ENCODE data around the gene SIRPD.
"Not testable (repeated sequence)": the region's sequence is repeated elsewhere in the genome, so short reads cannot be mapped to it uniquely, and the experiment has no call there.

Gene SIRPD

DNA sequence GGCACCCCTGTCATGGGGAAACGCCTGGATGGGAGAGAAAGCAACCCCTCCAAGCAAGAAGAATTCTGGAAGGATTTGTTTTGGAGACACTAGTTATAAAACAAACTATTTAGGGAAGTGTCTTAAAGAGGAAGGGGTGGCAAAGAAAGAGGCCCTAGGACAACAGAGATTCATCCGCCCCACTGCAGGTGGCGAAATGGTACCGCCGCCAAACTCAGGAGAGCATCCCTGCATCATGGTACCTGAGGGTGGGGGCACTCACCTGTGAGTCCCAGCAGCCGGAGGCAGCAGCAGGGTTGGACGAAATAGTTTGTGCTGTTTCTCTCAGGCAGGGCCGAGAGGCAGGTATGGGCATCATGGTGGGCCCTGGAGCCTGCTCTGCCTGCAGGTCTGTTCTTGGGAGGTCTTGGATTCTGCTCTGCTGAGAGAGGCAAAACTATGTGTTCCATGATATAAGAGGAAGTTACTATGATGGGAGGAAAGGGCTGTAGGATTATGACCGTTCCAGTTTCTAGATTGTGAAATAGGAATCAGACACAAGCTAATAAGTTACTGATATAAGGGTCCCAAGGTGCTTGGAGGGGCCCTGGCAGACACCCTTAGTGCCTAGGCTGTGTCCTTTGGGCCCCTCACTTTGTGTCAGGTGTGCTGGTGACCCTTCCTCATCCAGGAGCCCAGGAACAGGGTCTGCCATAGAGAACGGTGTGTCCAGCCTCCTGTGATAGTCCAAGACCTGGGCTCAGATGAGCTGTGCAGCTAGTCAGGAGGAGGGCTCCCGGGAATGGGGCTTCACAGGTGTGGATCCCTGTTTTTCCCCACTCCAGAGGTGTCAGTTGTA lies 20.4 kb downstream of the SIRPD start:
- peak; percentile 15 for DNase-seq

DNA sequence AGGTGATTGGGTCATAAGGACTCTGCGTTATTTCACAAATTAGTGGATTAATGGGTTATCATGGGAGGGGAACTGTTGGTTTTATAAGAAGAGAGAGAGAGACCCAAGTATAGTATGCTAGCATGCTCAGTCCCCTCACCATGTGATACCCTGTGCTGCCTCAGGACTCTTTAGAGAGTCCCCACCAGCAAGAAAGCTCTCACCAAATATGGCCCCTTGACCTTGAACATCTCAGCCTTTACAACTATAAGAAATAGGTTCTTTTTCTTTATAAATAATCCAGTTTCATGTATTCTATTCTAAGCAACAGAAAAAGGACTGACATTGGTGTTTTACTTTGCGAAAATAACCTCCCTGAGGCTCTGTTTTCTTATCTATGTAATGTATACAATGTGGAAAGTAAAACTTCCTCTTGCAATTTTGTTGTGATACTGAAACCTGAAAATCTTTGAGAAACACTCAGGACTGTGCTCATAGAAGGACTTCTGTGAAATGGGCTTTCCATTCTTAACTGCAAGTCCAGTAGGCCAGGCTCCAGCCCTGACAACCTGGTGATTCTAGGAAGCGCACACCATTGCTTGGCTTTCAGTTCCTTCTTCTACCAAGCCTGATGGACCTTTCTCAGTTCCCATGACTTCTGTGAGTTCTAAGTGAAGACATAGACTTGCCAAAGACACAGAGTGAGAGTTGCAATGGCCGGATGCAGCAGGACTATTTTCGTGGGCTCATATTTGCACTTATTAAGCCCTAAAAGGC lies 21.9 kb downstream of the SIRPD start:
- DNase-seq, result peak; percentile 91

- no peak for DNase-seq
These were observed 23.0 kb downstream of the SIRPD start for GRCh38 chr20:1534526-1534925.

DNA sequence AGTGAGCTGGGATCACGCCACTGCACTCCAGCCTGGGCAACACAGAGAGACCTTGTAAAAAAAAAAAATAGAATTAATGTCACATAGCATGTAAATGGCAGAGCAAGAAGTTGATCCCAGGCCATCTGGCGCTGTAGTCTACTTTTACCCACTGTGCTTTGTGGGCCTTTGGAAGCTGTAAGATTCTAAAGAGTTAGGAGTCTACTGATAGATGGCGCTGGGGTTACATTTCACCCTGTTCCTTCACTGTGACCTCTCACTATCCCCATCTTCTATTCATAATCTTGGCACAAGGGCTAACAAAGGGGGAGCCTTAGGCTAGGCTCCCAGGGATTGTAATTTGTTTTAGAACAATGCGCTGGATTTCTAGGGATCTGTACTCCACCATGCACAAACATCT lies 24.4 kb downstream of the SIRPD start:
- no peak for DNase-seq

DNA sequence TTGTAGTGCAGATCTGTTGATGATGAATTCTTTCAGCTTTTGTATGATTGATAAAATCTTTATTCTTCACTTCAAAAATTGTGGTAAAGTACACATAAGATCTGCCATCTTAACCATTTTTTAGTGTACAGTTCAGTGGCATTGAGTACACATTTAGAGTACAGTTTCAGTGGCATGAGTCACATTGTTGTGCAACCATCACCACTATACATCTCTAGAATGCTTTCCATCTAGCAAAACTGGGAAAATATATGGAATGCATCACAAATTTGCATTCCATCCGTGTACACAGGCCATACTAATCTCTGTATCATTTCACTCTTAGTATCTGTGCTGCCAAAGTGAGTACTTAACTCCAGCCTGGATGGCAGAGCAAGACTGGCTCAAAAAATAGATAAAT lies 28.7 kb downstream of the SIRPD start:
- no peak for DNase-seq

DNA sequence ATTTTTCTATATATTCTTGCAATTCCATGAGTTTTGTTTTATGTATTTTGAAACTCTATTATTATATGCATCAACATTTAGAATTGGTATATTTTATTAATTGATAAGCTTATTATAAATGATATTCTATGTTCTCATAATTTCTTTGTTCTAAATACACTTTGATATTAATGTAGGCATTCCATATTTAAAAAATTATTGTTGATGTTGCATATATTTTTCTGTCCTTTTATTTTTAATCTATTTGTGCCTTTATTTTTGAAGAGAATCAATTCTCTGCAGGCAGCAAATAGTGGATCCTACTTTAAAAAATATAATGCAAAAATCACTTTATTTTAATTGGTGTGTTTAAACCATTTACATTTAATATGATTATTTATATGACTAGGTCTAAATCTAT lies 29.6 kb downstream of the SIRPD start:
- DNase-seq, result no peak

- peak; percentile 84 for DNase-seq
These were observed 30.6 kb downstream of the SIRPD start for GRCh38 chr20:1526896-1527295.

DNA sequence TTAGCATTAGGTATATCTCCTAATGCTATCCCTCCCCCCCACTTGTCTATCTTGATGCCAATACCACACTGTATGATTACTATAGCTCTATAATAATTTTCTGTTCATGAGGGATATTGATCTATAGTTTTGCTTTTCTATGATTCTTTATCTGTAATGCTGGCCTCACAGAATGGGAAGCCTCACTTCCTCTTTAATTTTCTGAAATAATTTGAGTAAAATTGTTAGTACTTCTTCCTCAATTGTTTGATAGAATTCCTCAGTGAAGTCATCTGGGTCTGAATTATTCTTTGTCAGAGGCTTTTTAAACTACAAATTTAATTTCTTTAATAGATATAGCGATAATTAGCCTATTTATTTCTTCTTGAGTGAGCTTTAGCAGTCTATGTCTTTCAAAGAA lies 31.2 kb downstream of the SIRPD start:
- no peak for DNase-seq

DNA sequence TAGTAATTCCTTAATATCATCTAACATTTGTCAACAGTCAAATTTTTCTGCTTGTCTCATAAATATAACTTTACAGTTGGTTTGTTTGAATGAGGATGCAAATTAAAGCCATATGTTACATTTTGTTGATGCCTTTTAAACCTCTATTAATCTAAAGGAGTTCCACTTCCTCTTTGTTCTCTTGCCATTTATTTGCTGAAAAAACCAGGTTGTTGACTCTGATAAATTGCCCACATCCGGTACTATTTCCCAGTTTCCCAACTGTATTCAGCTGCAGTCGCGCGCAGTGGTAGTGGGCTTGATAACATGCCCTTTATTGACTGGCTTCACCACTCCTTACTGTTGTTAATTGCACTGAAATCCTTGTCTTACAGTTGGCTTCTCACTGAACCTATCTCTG lies 33.5 kb downstream of the SIRPD start:
- DNase-seq, result peak; percentile 84

DNA sequence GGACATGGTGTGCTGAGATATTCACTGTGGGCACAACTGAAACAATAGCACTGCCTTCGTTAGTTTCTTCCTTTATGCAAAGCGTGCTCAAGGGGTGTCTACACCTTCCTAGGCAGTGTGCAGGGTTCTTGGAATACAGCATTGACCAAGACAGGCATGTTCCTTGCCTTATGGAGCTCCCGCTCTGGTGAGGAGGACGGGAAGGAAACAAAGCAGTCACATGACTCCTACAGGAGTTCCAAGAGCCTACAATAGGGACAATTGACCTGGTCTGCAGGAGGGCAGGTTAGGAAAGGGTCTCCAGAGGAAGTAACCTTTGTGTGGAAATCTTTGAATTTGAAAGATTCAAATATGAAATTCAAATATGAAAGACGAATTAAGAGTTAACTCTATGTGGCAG lies 40.5 kb downstream of the SIRPD start:
- no peak for DNase-seq

GRCh38 chr20:1513801-1514200 lies 43.7 kb downstream of the SIRPD start:
- no peak for DNase-seq

DNA sequence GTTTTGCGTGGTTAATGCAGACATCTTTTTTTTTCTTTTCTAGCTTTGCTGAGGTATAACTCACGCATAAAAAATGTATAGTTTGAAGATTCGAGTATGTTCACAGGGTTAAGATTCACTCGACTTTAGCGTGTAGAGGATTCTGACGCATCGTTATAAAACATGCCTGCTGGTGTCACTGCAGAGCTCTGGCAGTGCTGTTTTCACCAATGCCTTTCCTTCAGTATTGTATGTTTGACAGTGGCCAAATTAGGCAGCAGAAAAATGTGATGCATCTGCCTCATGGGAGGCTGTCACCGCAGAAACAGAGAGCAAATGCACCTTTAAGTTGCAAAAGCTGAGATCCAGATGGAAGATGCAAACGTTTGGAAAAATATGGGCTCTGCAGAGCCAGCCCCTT lies 48.3 kb downstream of the SIRPD start:
- DNase-seq, result peak; percentile 77

DNA sequence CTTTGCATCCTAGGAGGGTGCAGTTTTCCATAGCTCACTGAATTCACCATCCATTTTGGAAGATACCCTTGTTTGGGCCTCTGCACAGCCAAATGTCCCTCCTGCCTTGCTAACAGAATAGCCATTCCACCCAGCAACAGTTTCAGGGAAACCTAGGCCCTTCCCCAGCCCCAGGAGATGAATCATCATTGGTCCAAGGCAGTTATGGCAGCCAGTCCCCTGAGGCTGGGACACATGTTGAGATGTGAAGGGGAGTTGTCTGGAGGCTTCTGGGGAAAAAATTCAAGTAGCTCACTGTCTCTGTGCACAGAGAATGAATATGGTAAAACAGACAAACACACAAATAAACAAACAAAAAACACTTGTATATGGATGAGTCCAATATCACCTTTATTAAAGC lies 48.9 kb downstream of the SIRPD start:
- no peak for DNase-seq

DNA sequence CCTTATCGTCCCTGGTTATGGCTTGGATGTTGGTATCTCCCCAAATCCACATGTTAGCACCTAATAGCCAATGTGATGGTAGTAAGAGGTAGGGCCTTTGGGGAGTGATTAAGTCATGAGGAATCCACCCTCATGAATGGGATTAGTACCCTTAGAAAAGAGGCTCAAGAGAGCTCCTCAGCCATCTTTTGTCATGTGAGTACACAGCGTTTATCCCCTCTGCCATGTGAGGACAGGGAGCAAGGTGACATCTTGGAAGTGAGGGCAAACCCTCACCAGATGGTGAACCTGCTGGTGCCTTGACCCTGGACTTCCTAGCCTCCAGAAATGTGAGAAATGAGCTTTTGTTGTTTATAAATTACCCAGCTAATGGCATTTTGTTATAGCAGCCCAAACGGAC lies 50.2 kb downstream of the SIRPD start:
- no peak for DNase-seq

DNA sequence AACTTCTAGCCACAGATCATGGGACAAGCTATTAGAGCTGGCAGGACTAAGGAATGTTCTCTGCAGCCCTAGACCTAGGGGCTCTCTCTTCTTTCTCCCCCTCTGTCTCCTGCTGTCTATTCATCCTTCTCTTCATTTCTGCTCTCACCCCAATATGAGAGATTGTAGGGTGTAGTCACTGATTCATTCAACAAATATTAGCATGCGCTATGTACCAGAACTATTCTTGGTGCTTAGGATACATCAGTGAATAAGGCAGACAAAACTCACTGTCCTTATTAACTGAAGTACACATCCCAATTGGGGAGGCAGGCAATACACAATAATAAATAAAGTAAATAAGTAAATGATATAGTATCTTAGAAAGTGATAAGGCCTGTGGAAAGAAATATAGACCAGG lies 51.6 kb downstream of the SIRPD start:
- DNase-seq, result no peak

GRCh38 chr20:1505361-1505760 lies 52.1 kb downstream of the SIRPD start:
- no peak for DNase-seq

DNA sequence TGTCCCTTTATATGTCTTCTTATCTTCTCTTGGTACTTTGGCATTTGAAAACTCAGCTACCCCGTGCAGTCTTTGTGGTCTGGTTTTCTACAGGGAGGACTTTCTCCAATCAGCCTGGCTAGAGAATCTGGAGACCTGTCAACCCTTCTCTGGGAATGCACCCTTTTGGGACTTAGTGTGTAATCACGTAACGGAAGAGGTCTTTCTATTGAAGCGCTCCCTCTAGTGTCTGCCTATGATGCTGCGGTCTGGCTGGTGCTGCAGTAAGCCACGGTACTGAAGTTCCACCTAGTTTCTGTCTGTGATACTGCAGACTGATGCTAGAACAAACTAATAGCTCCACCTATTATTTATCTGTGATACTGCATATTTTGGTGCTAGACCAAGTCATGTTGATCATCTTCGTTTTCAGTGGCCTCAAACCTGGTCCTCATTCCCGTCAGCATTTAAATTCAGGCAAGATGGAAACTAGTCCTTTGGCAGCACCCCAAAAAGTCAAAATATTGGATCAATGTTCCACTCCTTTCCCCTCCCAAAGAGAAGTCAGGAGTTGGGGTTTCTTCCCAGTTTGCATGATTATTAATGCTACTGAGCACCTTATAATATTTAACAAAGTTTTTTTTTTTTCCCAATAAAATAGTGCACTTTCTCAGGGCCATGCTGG lies 53.8 kb downstream of the SIRPD start:
- DNase-seq, result peak; percentile 89

- no peak for DNase-seq
These were observed 57.0 kb downstream of the SIRPD start for GRCh38 chr20:1500496-1500895.

DNA sequence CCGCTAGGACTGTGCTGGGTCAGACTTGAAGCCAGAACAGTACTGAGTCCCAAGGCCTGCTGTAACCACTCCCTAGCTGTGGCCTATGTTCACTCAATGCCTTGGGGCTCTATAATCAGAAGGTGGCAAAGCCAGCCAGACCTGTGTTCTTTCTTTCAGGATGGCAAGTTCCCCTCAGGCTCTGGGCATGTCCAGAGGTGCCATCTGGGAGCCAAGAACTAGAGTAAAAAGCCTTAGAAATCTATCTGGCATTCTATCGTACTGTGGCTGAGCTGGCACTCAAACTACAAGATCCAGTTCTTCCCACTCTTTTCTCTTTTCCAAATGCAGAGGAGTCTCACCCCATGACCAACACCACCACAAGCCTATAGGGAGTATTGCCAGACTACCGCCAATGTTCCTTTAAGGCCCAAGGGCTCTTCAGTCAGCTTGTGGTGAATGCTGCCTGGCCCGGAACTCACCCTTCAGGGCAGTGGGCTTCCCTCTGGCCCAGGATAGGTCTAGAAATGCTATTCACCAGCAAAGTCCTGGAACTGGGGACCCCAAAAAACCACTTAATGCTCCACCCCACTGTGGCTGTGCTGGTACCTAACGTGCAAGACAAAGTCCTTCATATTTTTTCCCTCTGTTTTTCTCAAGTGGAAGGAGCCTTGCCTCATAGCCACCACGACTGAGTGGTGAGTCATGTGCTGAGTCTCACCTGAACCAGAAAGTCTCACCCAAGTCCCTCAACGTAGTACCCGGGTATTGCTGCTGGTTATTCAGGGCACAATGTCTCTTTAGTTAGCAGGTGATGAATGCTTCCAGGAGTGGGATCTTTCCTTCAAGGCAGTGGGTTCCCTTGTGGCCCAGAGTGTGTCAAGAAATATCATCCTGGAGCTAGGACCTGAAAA lies 57.7 kb downstream of the SIRPD start:
- no peak for DNase-seq

- not testable (repeated sequence) for DNase-seq
These were observed 60.1 kb downstream of the SIRPD start for GRCh38 chr20:1497371-1497770.

GRCh38 chr20:1496930-1497329 lies 60.6 kb downstream of the SIRPD start:
- DNase-seq, result no peak

DNA sequence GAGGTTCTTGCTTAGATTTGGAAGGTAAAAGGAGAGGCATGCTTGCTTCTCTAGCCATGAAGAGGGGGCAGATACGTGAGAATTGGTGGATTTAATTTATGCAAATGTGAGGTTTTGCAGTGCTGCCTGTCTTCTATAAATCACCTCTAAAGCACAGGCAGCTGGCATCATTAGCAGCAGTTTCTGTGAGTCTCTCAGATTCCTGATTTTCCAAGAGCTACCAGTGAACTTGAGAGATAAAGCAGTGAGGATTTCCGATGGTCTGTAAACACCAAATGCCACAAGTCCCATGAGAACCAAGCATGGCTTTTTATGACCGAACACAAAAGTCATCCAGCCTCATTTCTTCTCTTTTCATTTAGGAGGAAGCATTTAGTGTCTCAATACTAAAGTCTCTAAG lies 63.1 kb downstream of the SIRPD start:
- no peak for DNase-seq

DNA sequence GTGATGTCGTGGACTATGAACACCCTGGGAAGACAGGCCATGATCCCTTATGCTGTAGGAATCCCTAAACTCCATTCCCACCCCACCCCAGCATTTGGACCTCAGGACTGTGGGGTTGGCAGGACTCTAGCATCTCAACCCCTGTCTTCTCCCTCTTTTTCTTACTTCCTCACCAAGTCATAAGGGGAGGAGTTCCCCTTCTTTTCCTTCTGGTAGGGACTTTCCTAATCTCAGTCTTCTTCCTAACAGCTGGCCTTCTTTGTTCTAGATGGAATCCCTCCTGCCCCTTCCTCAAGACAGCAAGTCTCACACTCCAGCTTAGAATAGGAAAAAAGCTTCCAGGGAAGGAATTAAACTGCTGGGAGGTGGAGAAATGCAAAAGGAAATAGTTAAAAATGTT lies 64.0 kb downstream of the SIRPD start:
- DNase-seq, result no peak
